Muscle layer of duodenum (tissue), 2 donors: ENCODE measurements around the gene AKR1D1.
"Not testable (repeated sequence)": the region's sequence is repeated elsewhere in the genome, so short reads cannot be mapped to it uniquely, and the experiment has no call there.

Experiments used
- H3K27ac ChIP-seq: one replicate; pipeline ENCODE4 v1.7.0; 2013; ENCODE audit warnings: mild to moderate bottlenecking, low read length
- H3K27me3 ChIP-seq: one replicate; pipeline ENCODE4 v1.7.0; 2013; ENCODE audit warnings: low read depth, mild to moderate bottlenecking, control low read depth, low read length
- H3K36me3 ChIP-seq, 2 donors: one replicate each; pipeline ENCODE4 v1.7.0; 2013; ENCODE audit warnings: low read length in 2 of 2, control low read depth in 1 of 2, mild to moderate bottlenecking in 1 of 2; ENCODE audit not compliant: insufficient read depth in 2 of 2, control insufficient read depth in 1 of 2
- H3K4me1 ChIP-seq, 2 donors: one replicate each; pipeline ENCODE4 v1.7.0; 2013; ENCODE audit warnings: low read length in 2 of 2, mild to moderate bottlenecking in 2 of 2, control low read depth in 1 of 2, moderate library complexity in 1 of 2; ENCODE audit not compliant: insufficient read depth in 2 of 2, control insufficient read depth in 1 of 2
- H3K4me3 ChIP-seq, 2 donors: one replicate each; pipeline ENCODE4 v1.7.0; 2013; ENCODE audit warnings: low read length in 2 of 2, low read depth in 1 of 2, mild to moderate bottlenecking in 1 of 2
- H3K9me3 ChIP-seq, 2 donors: one replicate each; pipeline ENCODE4 v1.7.0; 2013; ENCODE audit warnings: low read length in 2 of 2, control low read depth in 1 of 2, mild to moderate bottlenecking in 1 of 2; ENCODE audit not compliant: control insufficient read depth in 1 of 2
- donor health status: healthy.

The AKR1D1 gene

DNA sequence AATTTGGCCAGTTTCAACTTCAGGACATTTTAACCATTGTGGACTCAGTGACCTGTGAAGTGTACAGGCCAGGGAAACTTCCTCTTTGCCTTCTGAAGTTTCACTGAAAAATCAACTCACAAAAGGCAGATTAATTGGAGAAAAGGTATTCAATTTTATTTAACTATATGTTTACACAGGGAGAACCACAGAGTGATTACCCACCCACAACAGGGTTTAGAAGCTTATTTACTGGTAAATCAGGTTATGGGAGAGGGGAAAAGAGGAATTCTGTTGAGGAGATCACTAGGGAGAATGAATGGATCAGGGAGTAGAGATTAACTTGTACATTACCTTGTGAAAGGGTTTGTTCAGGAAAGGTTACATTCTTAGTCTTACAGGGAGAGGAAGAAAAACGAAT lies 1.7 kb upstream of the AKR1D1 start:
- no peaks in the 10 kb centered on the region for H3K4me1 ChIP-seq
- no peaks in the 10 kb centered on the region for H3K9me3 ChIP-seq
- H3K36me3 ChIP-seq, result no peaks in the 10 kb centered on the region
- no peaks in the 10 kb centered on the region for H3K27me3 ChIP-seq
- no peak overlapping the region for H3K27ac ChIP-seq
- no peak overlapping the region for H3K4me3 ChIP-seq

- Histone ChIP-seq H3K27me3 (no peaks in the 10 kb centered on the region), H3K4me3 (no peak overlapping the region), H3K36me3 (no peaks in the 10 kb centered on the region), H3K9me3 (no peaks in the 10 kb centered on the region), H3K4me1 (no peaks in the 10 kb centered on the region), H3K27ac (no peak overlapping the region)
Measured at GRCh38 chr7:138075350-138075749, 909 bp upstream of the AKR1D1 start.

- not testable (repeated sequence) for H3K4me1 ChIP-seq, H3K27ac ChIP-seq
Measured at GRCh38 chr7:138075786-138076185, 473 bp upstream of the AKR1D1 start.

GRCh38 chr7:138077809-138078208 lies 1.6 kb downstream of the AKR1D1 start:
- H3K27ac ChIP-seq, result no peak overlapping the region

More at GRCh38 chr7:138075786-138076185, 473 bp upstream of the AKR1D1 start:
- H3K9me3 ChIP-seq, H3K36me3 ChIP-seq, H3K27me3 ChIP-seq, H3K4me3 ChIP-seq: not testable (repeated sequence)

GRCh38 chr7:138079137-138079536 lies 2.9 kb downstream of the AKR1D1 start:
- H3K4me1 ChIP-seq, result no peaks in the 10 kb centered on the region
- H3K27me3 ChIP-seq, result no peaks in the 10 kb centered on the region
- no peak overlapping the region for H3K27ac ChIP-seq
- H3K4me3 ChIP-seq, result no peak overlapping the region
- H3K9me3 ChIP-seq, result no peaks in the 10 kb centered on the region
- H3K36me3 ChIP-seq, result no peaks in the 10 kb centered on the region

More at GRCh38 chr7:138077809-138078208, 1.6 kb downstream of the AKR1D1 start:
- Histone ChIP-seq H3K4me1 (no peaks in the 10 kb centered on the region), H3K4me3 (no peak overlapping the region), H3K27me3 (no peaks in the 10 kb centered on the region), H3K9me3 (no peaks in the 10 kb centered on the region), H3K36me3 (no peaks in the 10 kb centered on the region)

GRCh38 chr7:138081868-138082267 lies 5.6 kb downstream of the AKR1D1 start:
- Histone ChIP-seq H3K4me3 (no peak overlapping the region), H3K27ac (no peak overlapping the region), H3K36me3 (no peaks in the 10 kb centered on the region), H3K9me3 (no peaks in the 10 kb centered on the region), H3K4me1 (no peaks in the 10 kb centered on the region), H3K27me3 (no peaks in the 10 kb centered on the region)

GRCh38 chr7:138083859-138084258 lies 7.6 kb downstream of the AKR1D1 start:
- H3K9me3 ChIP-seq, result no peaks in the 10 kb centered on the region

DNA sequence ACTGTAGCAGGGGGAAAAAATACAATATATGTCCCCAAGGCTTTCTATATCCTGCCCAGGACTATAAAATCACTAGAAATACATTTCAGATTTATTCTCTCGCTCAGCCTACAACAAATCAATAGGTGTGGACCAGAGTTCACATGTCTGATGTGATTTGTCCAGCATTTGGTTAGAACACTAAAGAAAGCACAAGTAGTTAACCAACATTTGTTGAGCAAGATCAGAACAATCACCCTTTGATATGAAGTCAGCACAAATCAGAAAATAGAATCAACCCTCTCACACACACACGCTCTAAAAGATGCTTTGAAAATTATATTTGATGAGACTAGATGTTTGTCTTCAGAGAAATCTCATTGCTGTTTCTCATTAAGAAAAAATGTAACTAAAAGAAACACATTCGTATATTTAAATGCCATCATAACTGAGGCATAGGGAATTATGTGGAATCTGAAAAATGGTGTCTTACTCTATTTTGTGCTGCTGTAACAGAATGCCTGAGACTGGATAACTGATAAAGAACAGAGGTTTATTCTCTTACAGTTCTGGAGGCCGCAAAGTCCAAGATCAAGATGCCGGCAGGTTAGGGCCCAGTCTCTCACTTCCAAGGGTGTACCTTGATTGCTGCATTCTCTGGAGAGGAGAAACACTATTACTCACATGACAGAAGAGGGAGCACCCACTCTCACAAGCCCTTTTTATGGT lies 10.5 kb downstream of the AKR1D1 start:
- no peaks in the 10 kb centered on the region for H3K4me1 ChIP-seq
- H3K36me3 ChIP-seq, result no peaks in the 10 kb centered on the region

More at GRCh38 chr7:138083859-138084258, 7.6 kb downstream of the AKR1D1 start:
- no peaks in the 10 kb centered on the region for H3K36me3 ChIP-seq
- H3K27ac ChIP-seq, result no peak overlapping the region
- H3K27me3 ChIP-seq, result no peaks in the 10 kb centered on the region
- no peaks in the 10 kb centered on the region for H3K4me1 ChIP-seq
- no peak overlapping the region for H3K4me3 ChIP-seq

DNA sequence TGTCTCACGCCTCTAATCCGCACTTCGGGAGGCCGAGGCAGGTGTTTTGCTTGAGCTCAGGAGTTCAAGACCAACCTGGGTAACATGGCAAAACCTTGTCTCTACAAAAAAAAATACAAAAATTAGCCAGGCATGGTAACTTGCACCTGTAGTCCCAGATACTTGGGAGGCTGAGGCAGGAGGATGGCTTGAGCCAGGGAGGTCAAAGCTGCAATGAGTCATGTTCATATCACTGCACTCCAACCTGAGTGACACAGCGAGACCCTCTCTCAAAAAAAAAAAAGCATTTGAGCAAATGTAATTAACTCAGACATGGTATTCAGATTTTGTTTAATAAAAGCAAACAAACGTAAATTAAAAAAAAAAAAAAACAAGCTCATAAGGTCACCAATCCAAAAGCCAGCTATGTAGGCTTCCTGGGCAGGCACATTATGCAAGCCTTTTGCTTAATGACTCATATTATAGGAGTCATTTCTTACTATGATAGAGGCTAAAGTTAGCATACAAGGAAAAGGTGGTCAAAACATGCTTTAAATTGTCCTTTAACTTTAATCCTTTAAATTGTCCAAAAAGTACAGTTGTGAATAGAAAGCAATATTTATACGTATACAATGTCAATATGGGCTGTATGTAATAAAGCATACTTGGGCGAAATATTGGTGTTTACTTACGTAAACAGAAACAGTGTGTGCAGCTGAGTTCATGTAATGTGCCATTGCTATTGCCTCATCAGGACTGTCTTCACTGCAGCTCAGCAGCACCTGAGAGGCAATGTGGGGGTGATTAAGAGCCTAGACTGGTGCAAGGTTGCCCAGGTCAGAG lies 13.0 kb downstream of the AKR1D1 start:
- Histone ChIP-seq H3K27me3 (no peaks in the 10 kb centered on the region), H3K4me1 (no peaks in the 10 kb centered on the region)

More for the DNA sequence above, 10.5 kb downstream of the AKR1D1 start:
- no peak overlapping the region for H3K4me3 ChIP-seq
- H3K9me3 ChIP-seq, result no peaks in the 10 kb centered on the region
- no peak overlapping the region for H3K27ac ChIP-seq
- H3K27me3 ChIP-seq, result no peaks in the 10 kb centered on the region

DNA sequence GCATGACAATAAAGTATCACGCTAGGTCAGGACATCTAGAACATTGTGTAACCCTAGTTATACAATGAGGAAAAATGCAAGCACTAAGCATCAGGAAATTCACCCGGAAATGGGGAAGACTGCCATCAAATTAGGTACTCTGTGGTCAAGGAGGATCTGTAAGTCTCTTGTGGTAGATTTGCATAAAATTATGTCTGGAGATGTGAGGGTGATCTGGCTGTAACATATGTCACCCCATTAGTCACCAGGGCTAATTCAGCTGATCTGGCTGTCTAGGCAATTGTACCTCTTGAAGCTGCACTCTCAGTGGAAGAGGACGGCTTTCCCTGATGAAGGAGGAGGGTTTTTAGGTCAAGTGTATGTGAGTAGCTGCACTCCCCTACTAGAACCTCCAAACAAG lies 14.8 kb downstream of the AKR1D1 start:
- no peaks in the 10 kb centered on the region for H3K4me1 ChIP-seq
- no peak overlapping the region for H3K27ac ChIP-seq

More for the DNA sequence above, 13.0 kb downstream of the AKR1D1 start:
- Histone ChIP-seq H3K9me3 (no peaks in the 10 kb centered on the region), H3K27ac (no peak overlapping the region), H3K36me3 (no peaks in the 10 kb centered on the region), H3K4me3 (no peak overlapping the region)

DNA sequence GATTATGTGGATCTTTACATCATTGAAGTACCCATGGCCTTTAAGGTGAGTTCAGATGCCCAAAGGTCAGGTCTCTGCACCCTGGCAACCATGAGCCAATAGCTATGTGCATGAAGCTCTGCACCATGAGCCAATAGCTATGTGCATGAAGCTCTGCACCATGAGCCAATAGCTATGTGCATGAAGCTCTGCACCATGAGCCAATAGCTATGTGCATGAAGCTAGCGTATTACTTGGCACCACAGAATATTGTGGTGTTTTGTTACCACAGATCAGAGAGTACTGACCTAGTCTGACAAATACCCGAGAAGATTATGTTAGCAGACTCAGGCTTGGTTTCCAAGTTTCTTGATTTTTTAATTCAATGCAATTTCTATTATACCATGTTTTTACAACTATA lies 15.6 kb downstream of the AKR1D1 start:
- not testable (repeated sequence) for H3K4me1 ChIP-seq, H3K36me3 ChIP-seq, H3K27ac ChIP-seq, H3K27me3 ChIP-seq, H3K4me3 ChIP-seq, H3K9me3 ChIP-seq

More for the DNA sequence above, 14.8 kb downstream of the AKR1D1 start:
- H3K9me3 ChIP-seq, result no peaks in the 10 kb centered on the region
- no peaks in the 10 kb centered on the region for H3K27me3 ChIP-seq
- H3K36me3 ChIP-seq, result no peaks in the 10 kb centered on the region
- no peak overlapping the region for H3K4me3 ChIP-seq
